GM21526 (cell line): ENCODE results near the gene GPR143.

Experiments used
- ATAC-seq: cut with Tn5 transposase; IDR thresholded peaks from one replicate; pipeline ENCODE4 v1.9.1; 2021; ENCODE audit warnings: moderate library complexity; ENCODE audit not compliant: unreplicated experiment, low FRiP score

GPR143 gene

GRCh38 chrX:9710332-9710731 lies 55.3 kb downstream of the GPR143 start:
- no peak for ATAC-seq

GRCh38 chrX:9708923-9709553 lies 56.6 kb downstream of the GPR143 start:
- ATAC-seq, result peak; percentile 91

- no peak for ATAC-seq
Observed at GRCh38 chrX:9708086-9708485, 57.6 kb downstream of the GPR143 start.

GRCh38 chrX:9707306-9708033 lies 58.2 kb downstream of the GPR143 start:
- no peak for ATAC-seq

- ATAC-seq, result no peak
Observed at GRCh38 chrX:9706421-9706820, 59.2 kb downstream of the GPR143 start.

- ATAC-seq, result no peak
Observed at GRCh38 chrX:9704876-9705465, 60.7 kb downstream of the GPR143 start.

- ATAC-seq, result no peak
Observed at GRCh38 chrX:9703406-9703805, 62.2 kb downstream of the GPR143 start.

- ATAC-seq, result no peak
Observed at GRCh38 chrX:9701790-9702189, 63.9 kb downstream of the GPR143 start.

- no peak for ATAC-seq
Observed at GRCh38 chrX:9700555-9700954, 65.1 kb downstream of the GPR143 start.

GRCh38 chrX:9698576-9698975 lies 67.1 kb downstream of the GPR143 start:
- ATAC-seq, result no peak

- ATAC-seq, result no peak
Observed at GRCh38 chrX:9693307-9694001, 72.2 kb downstream of the GPR143 start.

- no peak for ATAC-seq
Observed at GRCh38 chrX:9690046-9690445, 75.6 kb downstream of the GPR143 start.

GRCh38 chrX:9688833-9689232 lies 76.8 kb downstream of the GPR143 start:
- ATAC-seq, result no peak

- ATAC-seq, result no peak
Observed at GRCh38 chrX:9687899-9688298, 77.7 kb downstream of the GPR143 start.

GRCh38 chrX:9683350-9683749 lies 82.3 kb downstream of the GPR143 start:
- ATAC-seq, result no peak

GRCh38 chrX:9682861-9683260 lies 82.8 kb downstream of the GPR143 start:
- ATAC-seq, result no peak

- no peak for ATAC-seq
Observed at GRCh38 chrX:9682456-9682855, 83.2 kb downstream of the GPR143 start.

GRCh38 chrX:9681422-9681821 lies 84.2 kb downstream of the GPR143 start:
- ATAC-seq, result no peak

- no peak for ATAC-seq
Observed at GRCh38 chrX:9681011-9681410, 84.6 kb downstream of the GPR143 start.

GRCh38 chrX:9678215-9678965 lies 87.3 kb downstream of the GPR143 start:
- no peak for ATAC-seq
